HEK293T (cell line): ENCODE measurements around the gene SSR1.

Source experiments
- CTCF ChIA-PET: fragments of 350-600 bp; formaldehyde crosslinking; extraction: SDS; loops from one replicate; lab custom pipeline; 2021; ENCODE audit warnings: antibody characterized with exemption, inconsistent platforms; lab: Yijun Ruan, JAX
- POLR2A ChIA-PET: fragments of 350-600 bp; formaldehyde crosslinking; extraction: SDS; loops from one replicate; lab custom pipeline; 2020; ENCODE audit warnings: antibody characterized with exemption, inconsistent platforms; lab: Yijun Ruan, JAX
- DNase-seq: peaks from one replicate; pipeline ENCODE4 v3.0.0; 2012; ENCODE audit warnings: mixed read lengths; ENCODE audit errors: extremely low spot score
- ARNT ChIP-seq: fragments of 450-650 bp; IDR thresholded peaks from 2 replicates; pipeline ENCODE4 v1.6.1; 2017; ENCODE audit warnings: mild to moderate bottlenecking
- BHLHE40 ChIP-seq: fragments of 450-650 bp; IDR thresholded peaks from 2 replicates; pipeline ENCODE4 v1.6.1; 2016; ENCODE audit warnings: mild to moderate bottlenecking, moderate library complexity, borderline replicate concordance
- CTBP1 ChIP-seq: fragments of 450-650 bp; IDR thresholded peaks from 2 replicates; pipeline ENCODE4 v1.6.1; 2016; ENCODE audit warnings: borderline replicate concordance
- ELF4 ChIP-seq: fragments of 450-650 bp; IDR thresholded peaks from 2 replicates; pipeline ENCODE4 v1.6.1; 2017; ENCODE audit warnings: antibody characterized with exemption
- FOXA1 ChIP-seq: fragments of 450-650 bp; IDR thresholded peaks from 2 replicates; pipeline ENCODE4 v1.6.1; 2016; ENCODE audit warnings: mild to moderate bottlenecking
- FOXK2 ChIP-seq: fragments of 450-650 bp; IDR thresholded peaks from 2 replicates; pipeline ENCODE4 v1.6.1; 2016; ENCODE audit warnings: mild to moderate bottlenecking
- FOXM1 ChIP-seq: fragments of 450-650 bp; IDR thresholded peaks from 2 replicates; pipeline ENCODE4 v1.6.1; 2017; ENCODE audit warnings: mild to moderate bottlenecking, borderline replicate concordance
- HDGF ChIP-seq: fragments of 450-650 bp; IDR thresholded peaks from 2 replicates; pipeline ENCODE4 v1.6.1; 2017; ENCODE audit warnings: antibody characterized with exemption, borderline replicate concordance
- L3MBTL2 ChIP-seq: fragments of 450-650 bp; conservative IDR thresholded peaks from 2 replicates; pipeline ENCODE4 v1.6.1; 2016; ENCODE audit warnings: mild to moderate bottlenecking
- LEF1 ChIP-seq: fragments of 450-650 bp; IDR thresholded peaks from 2 replicates; pipeline ENCODE4 v1.6.1; 2017; ENCODE audit warnings: mild to moderate bottlenecking, borderline replicate concordance
- NFRKB ChIP-seq: fragments of 450-650 bp; IDR thresholded peaks from 2 replicates; pipeline ENCODE4 v1.6.1; 2016; ENCODE audit warnings: mild to moderate bottlenecking, moderate library complexity
- PKNOX1 ChIP-seq: fragments of 450-650 bp; IDR thresholded peaks from 2 replicates; pipeline ENCODE4 v1.6.1; 2016
- SP1 ChIP-seq: fragments of 450-650 bp; IDR thresholded peaks from 2 replicates; pipeline ENCODE4 v1.6.1; 2017
- SUZ12 ChIP-seq: fragments of 450-650 bp; IDR thresholded peaks from 2 replicates; pipeline ENCODE4 v1.6.1; 2016; ENCODE audit warnings: mild to moderate bottlenecking
- TARDBP ChIP-seq: fragments of 450-650 bp; IDR thresholded peaks from 2 replicates; pipeline ENCODE4 v1.6.1; 2016
- ZNF384 ChIP-seq: fragments of 450-650 bp; IDR thresholded peaks from 2 replicates; pipeline ENCODE4 v1.6.1; 2016

The SSR1 gene

DNA sequence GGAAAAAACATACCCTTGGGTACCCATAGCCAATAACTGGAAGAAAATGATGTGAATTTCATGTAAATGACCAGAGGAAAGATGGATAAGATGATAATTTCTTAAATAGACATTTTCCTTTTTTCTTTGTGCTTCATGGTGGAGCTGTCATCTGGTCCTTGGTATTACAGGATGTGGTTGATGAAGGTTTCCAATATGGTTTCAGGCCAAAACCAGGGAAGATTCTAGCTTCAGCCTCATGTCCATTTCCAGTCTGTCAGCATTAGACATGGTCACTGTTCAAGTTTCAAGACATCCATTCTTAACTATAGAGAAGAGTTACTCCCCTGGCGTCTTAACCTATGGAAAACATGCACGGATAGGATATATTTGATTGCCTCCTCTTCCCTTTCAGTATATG is 63.6 kb downstream of the SSR1 start:
- TF ChIP-seq BHLHE40 (no peak), TARDBP (no peak), SUZ12 (no peak), ARNT (no peak), HDGF (no peak), FOXK2 (no peak), NFRKB (no peak), CTBP1 (no peak), PKNOX1 (no peak), ELF4 (no peak), SP1 (no peak), LEF1 (no peak), L3MBTL2 (no peak), FOXM1 (no peak), FOXA1 (no peak), ZNF384 (no peak)
- ChIA-PET CTCF (interaction anchor here (0.7 to 1.3 kb wide), 2 partner anchors 10 to 221 kb away, joined by 4 to 6 read pairs; no protein-coding TSS in a partner anchor), POLR2A (interaction anchor here (0.7 kb wide), 1 partner anchor 155 kb away, joined by 3 read pairs; no protein-coding TSS in a partner anchor)
- no peak for DNase-seq

DNA sequence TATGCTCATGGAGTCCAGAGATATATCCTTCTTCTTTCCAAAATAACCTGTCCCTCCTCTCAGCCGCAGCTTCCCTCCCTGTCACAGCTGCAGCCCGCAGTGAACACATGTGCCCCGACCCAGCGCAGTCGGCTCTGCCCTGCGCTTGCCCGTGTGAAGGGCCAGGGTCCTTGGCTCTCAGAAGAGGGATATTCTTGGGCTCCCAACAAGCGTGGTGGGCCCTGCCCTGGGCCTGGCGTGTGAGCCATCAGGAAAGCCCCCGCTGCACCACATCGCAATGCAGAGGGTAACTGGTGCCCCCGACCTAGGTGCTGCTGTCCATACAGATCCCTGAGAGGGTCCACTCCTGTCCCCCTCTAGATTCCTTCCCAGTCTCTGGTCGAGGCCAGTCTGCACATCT is 65.2 kb downstream of the SSR1 start:
- POLR2A ChIA-PET, result no interaction called here
- CTCF ChIA-PET, result interaction anchor here (1.4 kb wide), 1 partner anchor 10 kb away, joined by 3 read pairs; no protein-coding TSS in a partner anchor
- TF ChIP-seq TARDBP (no peak), FOXK2 (no peak), NFRKB (no peak), HDGF (no peak), ZNF384 (no peak), FOXM1 (no peak), PKNOX1 (no peak), CTBP1 (no peak), LEF1 (no peak), SP1 (no peak), FOXA1 (no peak), L3MBTL2 (no peak), SUZ12 (no peak), ARNT (no peak), BHLHE40 (no peak)
- DNase-seq, result no peak

- no peak for TF ChIP-seq SUZ12
- no peak for TF ChIP-seq ZNF384
- no peak for TF ChIP-seq ELF4
- no peak for TF ChIP-seq CTBP1
- TF ChIP-seq NFRKB, result no peak
- TF ChIP-seq SP1, result no peak
- TF ChIP-seq LEF1, result no peak
- no peak for TF ChIP-seq PKNOX1
- no peak for TF ChIP-seq BHLHE40
- no peak for TF ChIP-seq FOXA1
- TF ChIP-seq FOXM1, result no peak
- no peak for TF ChIP-seq ARNT
- TF ChIP-seq TARDBP, result no peak
- TF ChIP-seq L3MBTL2, result no peak
- no peak for DNase-seq
- ChIA-PET POLR2A (no interaction called here), CTCF (interaction anchor here (0.6 to 1.4 kb wide), 2 partner anchors 9 to 264 kb away, joined by 3 read pairs; no protein-coding TSS in a partner anchor)
Measured at GRCh38 chr6:7247179-7247456, 65.9 kb downstream of the SSR1 start.

DNA sequence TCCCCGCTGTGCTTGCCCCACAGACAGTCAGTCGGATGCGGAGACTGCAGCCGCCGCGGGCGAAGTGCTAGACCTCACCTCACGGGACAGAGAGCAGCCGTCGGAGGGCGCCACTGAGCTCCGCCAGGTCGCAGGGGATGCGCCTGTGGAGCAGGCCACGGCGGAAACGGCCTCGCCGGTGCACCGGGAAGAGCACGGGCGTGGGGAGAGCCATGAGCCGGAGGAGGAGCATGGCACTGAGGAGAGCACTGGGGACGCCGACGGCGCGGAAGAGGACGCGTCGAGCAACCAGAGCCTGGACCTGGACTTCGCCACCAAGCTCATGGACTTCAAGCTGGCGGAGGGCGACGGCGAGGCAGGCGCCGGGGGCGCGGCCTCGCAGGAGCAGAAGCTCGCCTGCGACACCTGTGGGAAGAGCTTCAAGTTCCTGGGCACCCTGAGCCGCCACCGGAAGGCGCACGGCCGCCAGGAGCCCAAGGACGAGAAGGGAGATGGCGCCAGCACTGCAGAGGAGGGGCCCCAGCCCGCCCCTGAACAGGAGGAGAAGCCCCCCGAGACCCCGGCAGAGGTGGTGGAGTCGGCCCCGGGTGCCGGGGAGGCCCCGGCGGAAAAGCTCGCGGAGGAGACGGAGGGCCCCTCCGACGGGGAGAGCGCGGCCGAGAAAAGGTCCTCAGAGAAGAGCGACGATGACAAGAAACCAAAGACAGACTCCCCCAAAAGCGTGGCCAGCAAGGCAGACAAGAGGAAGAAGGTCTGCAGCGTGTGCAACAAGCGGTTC is 66.4 kb downstream of the SSR1 start:
- DNase-seq, result no peak
- ChIA-PET CTCF (interaction anchor here (0.6 to 1.4 kb wide), 2 partner anchors 8 to 263 kb away, joined by 3 read pairs; no protein-coding TSS in a partner anchor), POLR2A (no interaction called here)
- TF ChIP-seq ARNT (no peak), CTBP1 (no peak), ELF4 (no peak), L3MBTL2 (no peak), PKNOX1 (no peak), HDGF (no peak), LEF1 (no peak), FOXK2 (no peak), SUZ12 (no peak), BHLHE40 (no peak), FOXA1 (no peak), SP1 (no peak), FOXM1 (no peak)
